CD4-positive, alpha-beta T cell (primary cell): Measurements from ENCODE around the gene KIAA1328. TPM values are rescaled to one million over a fixed set of nuclear protein-coding genes. Genes with fewer than 3 reads are reported as not detected.

Source experiments
- ATAC-seq: fragments of 200-7000 bp; cut with Tn5 transposase; one replicate; pipeline ENCODE4 v1.10.0; 2022; ENCODE audit warnings: mild to moderate bottlenecking; ENCODE audit not compliant: poor library complexity
- CTCF ChIA-PET: fragments of 350-600 bp; sonication (Branson Sonifier 250); formaldehyde crosslinking; loops from one replicate; lab custom pipeline; 2021; ENCODE audit warnings: antibody characterized with exemption, inconsistent platforms; lab: Charles Lee
- POLR2A ChIA-PET: fragments of 350-600 bp; sonication (Branson Sonifier 250); formaldehyde crosslinking; loops from one replicate; lab custom pipeline; 2021; ENCODE audit warnings: antibody characterized with exemption, inconsistent platforms; lab: Charles Lee
- DNase-seq, 14 experiments: peaks; one replicate each; pipeline ENCODE4 v3.0.0-alpha.2; 2013 to 2020; ENCODE audit warnings: mixed read lengths in 2 of 14
- H3K27ac ChIP-seq, 2 donors: one replicate each; pipeline versions ENCODE4 v1.5.1 to v1.7.0; 2013; ENCODE audit warnings: low read length in 2 of 2, low read depth in 1 of 2, mild to moderate bottlenecking in 1 of 2
- H3K27me3 ChIP-seq, 2 experiments: 1 replicate in 1 of 2; 2 replicates in 1 of 2; pipeline versions ENCODE4 v1.6.1 to v1.7.0; 2013; ENCODE audit warnings: low read length in 2 of 2, control low read depth in 1 of 2, mild to moderate bottlenecking in 1 of 2, moderate library complexity in 1 of 2; ENCODE audit not compliant: insufficient read depth in 2 of 2, control insufficient read depth in 1 of 2
- H3K36me3 ChIP-seq: one replicate; pipeline ENCODE4 v1.6.1; 2013; ENCODE audit warnings: low read length, control low read depth; ENCODE audit not compliant: insufficient read depth
- H3K4me1 ChIP-seq: one replicate; pipeline ENCODE4 v1.6.1; 2013; ENCODE audit warnings: low read length, control low read depth; ENCODE audit not compliant: insufficient read depth
- H3K4me3 ChIP-seq: one replicate; pipeline ENCODE4 v1.5.1; 2013; ENCODE audit warnings: mild to moderate bottlenecking, low read length, moderate library complexity
- H3K9me3 ChIP-seq, 2 experiments: 1 replicate in 1 of 2; 2 replicates in 1 of 2; pipeline versions ENCODE4 v1.6.1 to v1.7.0; 2013; ENCODE audit warnings: low read length in 2 of 2, mild to moderate bottlenecking in 2 of 2, control low read depth in 1 of 2, moderate library complexity in 1 of 2; ENCODE audit not compliant: control insufficient read depth in 1 of 2, insufficient read depth in 1 of 2
- H3K27ac Mint-ChIP-seq: one replicate; pipeline ENCODE4 v1.8.0; 2020; ENCODE audit warnings: mixed read lengths
- H3K27me3 Mint-ChIP-seq: one replicate; pipeline ENCODE4 v1.8.0; 2021; ENCODE audit warnings: mixed read lengths
- H3K36me3 Mint-ChIP-seq: one replicate; pipeline ENCODE4 v1.8.0; 2021; ENCODE audit warnings: low read depth, mixed read lengths
- H3K4me1 Mint-ChIP-seq: one replicate; pipeline ENCODE4 v1.8.0; 2021; ENCODE audit warnings: low read depth, mixed read lengths
- H3K4me3 Mint-ChIP-seq: one replicate; pipeline ENCODE4 v1.8.0; 2020; ENCODE audit warnings: mild to moderate bottlenecking, mixed read lengths
- H3K9me3 Mint-ChIP-seq: one replicate; pipeline ENCODE4 v1.8.0; 2020; ENCODE audit warnings: mixed read lengths
- CTCF ChIP-seq: fragments of 200-600 bp; IDR thresholded peaks from one replicate; pipeline ENCODE4 v1.8.0; 2022; ENCODE audit warnings: antibody characterized with exemption, mild to moderate bottlenecking
- intact Hi-C, 2 experiments: fragments of 100-400 bp; cut with DNase I in 1 of 2; cut with micrococcal nuclease in 1 of 2; formaldehyde crosslinking; loops; one replicate each; pipeline versions ENCODE4 v1.15.1 to v1.9.0; 2023 to 2025; cut with DNase I, micrococcal nuclease
- total RNA-seq, 174 experiments: library from RNA in 2 of 174; stranded (reverse) in 2 of 174; gene quantifications; one replicate each; pipeline ENCODE4 v1.2.3 and lab custom pipeline; 2021 to 2026

The KIAA1328 gene
- total RNA-seq, 2 experiments from 2014 or later = 8.7 to 9.4 TPM

GRCh38 chr18:37254236-37254754 lies 425.4 kb downstream of the KIAA1328 start:
- H3K4me3 ChIP-seq = no peak overlapping the region
- DNase-seq (no peak), ATAC-seq (no peak)
- POLR2A ChIA-PET = no interaction called here
- no peaks in the 10 kb centered on the region for H3K36me3 Mint-ChIP-seq
- peak overlapping the region; percentile 62 for H3K4me3 Mint-ChIP-seq
- intact Hi-C loops = no loop called here
- H3K27ac ChIP-seq = no peak overlapping the region
- H3K9me3 ChIP-seq = peaks cover 0 to 27% of the 10 kb centered on the region in 2 experiments
- no peaks in the 10 kb centered on the region for H3K9me3 Mint-ChIP-seq
- no peak for TF ChIP-seq CTCF
- no peaks in the 10 kb centered on the region for H3K36me3 ChIP-seq
- no peak overlapping the region for H3K27ac Mint-ChIP-seq
- peaks cover 5% of the 10 kb centered on the region for H3K4me1 Mint-ChIP-seq
- H3K4me1 ChIP-seq = no peaks in the 10 kb centered on the region
- peaks cover 33 to 47% of the 10 kb centered on the region in 2 experiments for H3K27me3 ChIP-seq
- CTCF ChIA-PET = no interaction called here
- peaks cover 63% of the 10 kb centered on the region for H3K27me3 Mint-ChIP-seq

DNA sequence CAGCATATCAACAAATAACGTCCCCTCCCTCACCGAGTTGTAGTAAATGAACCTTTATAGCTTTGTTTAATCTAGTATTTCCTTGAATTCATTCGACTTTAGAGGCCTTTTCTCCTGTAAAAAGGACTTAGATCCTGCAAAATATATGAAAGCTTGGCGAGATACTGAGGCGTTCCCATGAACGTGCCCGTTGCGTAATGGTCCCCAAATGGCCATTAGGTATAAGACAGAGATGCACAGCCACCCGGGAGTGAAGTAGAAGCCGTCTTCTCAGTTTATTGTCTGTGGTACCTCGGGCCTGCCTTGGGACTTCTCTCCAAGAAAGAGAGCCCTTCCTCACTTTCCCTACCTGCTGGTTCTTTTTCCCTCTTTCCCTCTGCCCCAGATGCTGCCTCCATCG lies 426.0 kb downstream of the KIAA1328 start:
- POLR2A ChIA-PET = no interaction called here
- intact Hi-C loops = no loop called here
- H3K27me3 ChIP-seq = peaks cover 33 to 43% of the 10 kb centered on the region in 2 experiments

DNA sequence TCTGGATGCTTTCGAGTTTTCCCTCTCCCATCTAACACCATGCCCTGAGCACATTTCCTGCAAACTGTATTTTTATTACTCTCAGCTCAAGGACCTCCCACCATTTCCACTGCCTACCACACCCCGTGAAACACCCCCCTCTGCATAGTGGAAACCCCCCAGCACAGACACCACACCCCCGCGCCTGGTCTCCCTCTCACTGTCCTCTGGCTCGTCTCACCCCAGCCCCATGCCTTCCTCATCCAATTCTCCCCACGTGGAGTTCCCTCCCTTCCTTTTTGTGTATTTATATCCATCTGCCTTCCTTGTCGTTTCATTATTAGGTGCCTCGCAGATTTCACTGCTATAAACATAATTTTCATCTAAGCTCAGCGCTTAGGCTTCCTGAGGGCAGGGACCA lies 429.2 kb downstream of the KIAA1328 start:
- Histone ChIP-seq H3K9me3 (peaks cover 0 to 23% of the 10 kb centered on the region in 2 experiments), H3K4me3 (no peak overlapping the region), H3K36me3 (no peaks in the 10 kb centered on the region), H3K4me1 (no peaks in the 10 kb centered on the region), H3K27me3 (peaks cover 13 to 22% of the 10 kb centered on the region in 2 experiments), H3K27ac (no peak overlapping the region)
- Mint-ChIP-seq H3K27ac (no peak overlapping the region), H3K36me3 (no peaks in the 10 kb centered on the region), H3K27me3 (peaks cover 35% of the 10 kb centered on the region), H3K4me3 (no peak overlapping the region), H3K9me3 (no peaks in the 10 kb centered on the region), H3K4me1 (peaks cover 5% of the 10 kb centered on the region)
- intact Hi-C loops = no loop called here
- no peak for TF ChIP-seq CTCF
- DNase-seq (no peak), ATAC-seq (no peak)
- POLR2A ChIA-PET = no interaction called here
- CTCF ChIA-PET = no interaction called here

More for the DNA sequence above, 426.0 kb downstream of the KIAA1328 start:
- Histone ChIP-seq H3K4me1 (no peaks in the 10 kb centered on the region), H3K9me3 (peaks cover 0 to 20% of the 10 kb centered on the region in 2 experiments), H3K4me3 (no peak overlapping the region), H3K36me3 (no peaks in the 10 kb centered on the region), H3K27ac (no peak overlapping the region)
- no peak for TF ChIP-seq CTCF
- H3K4me3 Mint-ChIP-seq = no peak overlapping the region
- CTCF ChIA-PET = no interaction called here
- peaks cover 62% of the 10 kb centered on the region for H3K27me3 Mint-ChIP-seq
- H3K9me3 Mint-ChIP-seq = no peaks in the 10 kb centered on the region
- H3K27ac Mint-ChIP-seq = no peak overlapping the region
- ATAC-seq = no peak
- H3K4me1 Mint-ChIP-seq = peaks cover 5% of the 10 kb centered on the region
- no peak for DNase-seq
- no peaks in the 10 kb centered on the region for H3K36me3 Mint-ChIP-seq
